Measurements from ENCODE around the gene TSPAN4.

The TSPAN4 gene

DNA sequence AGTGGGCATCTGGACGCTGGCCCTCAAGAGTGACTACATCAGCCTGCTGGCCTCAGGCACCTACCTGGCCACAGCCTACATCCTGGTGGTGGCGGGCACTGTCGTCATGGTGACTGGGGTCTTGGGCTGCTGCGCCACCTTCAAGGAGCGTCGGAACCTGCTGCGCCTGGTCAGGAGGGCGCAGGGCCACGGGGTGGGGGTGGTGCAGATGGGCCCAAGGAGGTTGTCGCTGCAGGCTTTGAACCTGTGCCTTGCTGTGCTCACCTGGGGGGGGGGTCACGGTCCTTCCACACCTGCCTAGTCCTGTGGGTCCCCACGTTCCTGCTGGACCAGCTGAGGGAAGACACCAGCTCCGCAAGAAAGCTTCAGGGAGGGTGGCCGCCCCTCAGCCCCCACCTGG is 6.4 kb upstream of the TSPAN4 start:
- TF ChIP-seq, protein P1, sequence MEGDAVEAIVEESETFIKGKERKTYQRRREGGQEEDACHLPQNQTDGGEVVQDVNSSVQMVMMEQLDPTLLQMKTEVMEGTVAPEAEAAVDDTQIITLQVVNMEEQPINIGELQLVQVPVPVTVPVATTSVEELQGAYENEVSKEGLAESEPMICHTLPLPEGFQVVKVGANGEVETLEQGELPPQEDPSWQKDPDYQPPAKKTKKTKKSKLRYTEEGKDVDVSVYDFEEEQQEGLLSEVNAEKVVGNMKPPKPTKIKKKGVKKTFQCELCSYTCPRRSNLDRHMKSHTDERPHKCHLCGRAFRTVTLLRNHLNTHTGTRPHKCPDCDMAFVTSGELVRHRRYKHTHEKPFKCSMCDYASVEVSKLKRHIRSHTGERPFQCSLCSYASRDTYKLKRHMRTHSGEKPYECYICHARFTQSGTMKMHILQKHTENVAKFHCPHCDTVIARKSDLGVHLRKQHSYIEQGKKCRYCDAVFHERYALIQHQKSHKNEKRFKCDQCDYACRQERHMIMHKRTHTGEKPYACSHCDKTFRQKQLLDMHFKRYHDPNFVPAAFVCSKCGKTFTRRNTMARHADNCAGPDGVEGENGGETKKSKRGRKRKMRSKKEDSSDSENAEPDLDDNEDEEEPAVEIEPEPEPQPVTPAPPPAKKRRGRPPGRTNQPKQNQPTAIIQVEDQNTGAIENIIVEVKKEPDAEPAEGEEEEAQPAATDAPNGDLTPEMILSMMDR (IDR thresholded peaks at IDR 0.05; ENCODE audit: insufficient read depth, low read length, missing control alignments) = no peak
- no peak for DNase-seq (ENCODE audit: low read depth, low spot score)
- no peak overlapping the region for H3K4me3 ChIP-seq (ENCODE audit: low read depth, low read length)
- ChIA-PET CTCF (no interaction called here), POLR2A (interaction anchor here (1.2 to 8.7 kb wide), 2 partner anchors 9 to 17 kb away, joined by 6 to 109 read pairs; partner anchors contain the start of genes PNPLA2, POLR2L and TSPAN4)

DNA sequence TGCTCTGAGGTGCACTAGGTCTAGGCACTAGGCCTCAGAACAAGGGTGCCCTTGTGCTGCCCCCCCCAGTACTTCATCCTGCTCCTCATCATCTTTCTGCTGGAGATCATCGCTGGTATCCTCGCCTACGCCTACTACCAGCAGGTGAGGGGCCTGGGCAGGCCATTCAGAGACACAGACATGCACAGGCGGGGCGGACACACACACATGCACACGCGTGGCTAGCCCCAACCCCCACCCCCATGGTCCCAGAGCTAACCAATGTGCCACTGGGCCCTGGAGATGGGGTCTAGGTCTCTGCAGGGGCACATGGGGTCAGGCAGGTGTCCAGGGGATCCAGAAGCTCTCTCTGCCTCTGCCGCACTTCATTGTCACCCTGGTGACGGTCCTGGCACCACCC is 6.0 kb upstream of the TSPAN4 start:
- no peak for DNase-seq (ENCODE audit: low read depth, low spot score)

DNA sequence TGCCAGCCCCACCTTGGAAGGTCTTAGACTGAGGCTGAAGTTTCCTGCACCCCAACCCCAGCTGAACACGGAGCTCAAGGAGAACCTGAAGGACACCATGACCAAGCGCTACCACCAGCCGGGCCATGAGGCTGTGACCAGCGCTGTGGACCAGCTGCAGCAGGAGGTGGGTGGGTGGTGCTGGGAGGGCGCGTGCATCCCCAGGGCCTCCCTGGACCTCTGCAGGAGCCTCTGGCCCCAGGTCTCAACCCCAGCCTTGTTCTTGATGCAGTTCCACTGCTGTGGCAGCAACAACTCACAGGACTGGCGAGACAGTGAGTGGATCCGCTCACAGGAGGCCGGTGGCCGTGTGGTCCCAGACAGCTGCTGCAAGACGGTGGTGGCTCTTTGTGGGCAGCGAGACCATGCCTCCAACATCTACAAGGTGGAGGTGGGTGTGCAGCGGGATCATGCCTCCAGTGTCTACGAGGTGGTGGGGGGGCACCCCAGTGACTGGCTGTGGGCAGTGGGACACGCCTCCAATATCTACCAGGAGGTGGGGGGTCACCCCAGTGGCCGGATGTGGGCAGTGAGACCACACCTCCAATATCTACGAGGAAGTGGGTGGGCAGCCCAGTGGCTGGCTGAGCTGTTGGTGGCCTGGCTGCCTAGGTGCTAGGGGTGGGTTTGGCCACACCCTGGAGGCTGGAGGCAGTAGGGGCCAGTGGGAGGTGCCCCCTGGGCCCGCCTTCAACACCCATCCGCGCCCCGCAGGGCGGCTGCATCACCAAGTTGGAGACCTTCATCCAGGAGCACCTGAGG is 5.3 kb upstream of the TSPAN4 start:
- TF ChIP-seq, protein P1 (IDR thresholded peaks at IDR 0.05; ENCODE audit: insufficient read depth, low read length, missing control alignments) = no peak
- no peak overlapping the region for H3K4me3 ChIP-seq (ENCODE audit: low read depth, low read length)
- DNase-seq (ENCODE audit: low read depth, low spot score) = no peak
- ChIA-PET POLR2A (interaction anchor here (1.2 kb wide), 1 partner anchor 18 kb away, joined by 6 read pairs; the partner anchor contains the start of gene PNPLA2), CTCF (no interaction called here)

More for the DNA sequence above, 6.0 kb upstream of the TSPAN4 start:
- no peak overlapping the region for H3K4me3 ChIP-seq (ENCODE audit: low read depth, low read length)
- POLR2A ChIA-PET = interaction anchor here (1.2 kb wide), 1 partner anchor 18 kb away, joined by 6 read pairs; the partner anchor contains the start of gene PNPLA2
- CTCF ChIA-PET = no interaction called here
- TF ChIP-seq, protein P1 (IDR thresholded peaks at IDR 0.05; ENCODE audit: insufficient read depth, low read length, missing control alignments) = no peak

DNA sequence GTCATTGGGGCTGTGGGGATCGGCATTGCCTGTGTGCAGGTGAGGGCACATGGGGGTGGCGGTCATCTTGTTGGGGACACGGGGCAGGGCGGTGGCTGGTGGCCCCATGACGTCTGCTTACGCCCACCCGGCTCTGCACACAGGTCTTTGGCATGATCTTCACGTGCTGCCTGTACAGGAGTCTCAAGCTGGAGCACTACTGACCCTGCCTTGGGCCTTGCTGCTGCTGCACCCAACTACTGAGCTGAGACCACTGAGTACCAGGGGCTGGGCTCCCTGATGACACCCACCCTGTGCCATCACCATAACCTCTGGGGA is 4.7 kb upstream of the TSPAN4 start:
- POLR2A ChIA-PET = interaction anchor here (0.7 kb wide), 1 partner anchor 19 kb away, joined by 4 read pairs; the partner anchor contains the start of gene PNPLA2
- no peak overlapping the region for H3K4me3 ChIP-seq (ENCODE audit: low read depth, low read length)
- CTCF ChIA-PET = interaction anchor here (0.9 kb wide), 1 partner anchor 26 kb away, joined by 3 read pairs; no protein-coding TSS in a partner anchor
- TF ChIP-seq, protein P1 (IDR thresholded peaks at IDR 0.05; ENCODE audit: insufficient read depth, low read length, missing control alignments) = no peak
- no peak for DNase-seq (ENCODE audit: low read depth, low spot score)

DNA sequence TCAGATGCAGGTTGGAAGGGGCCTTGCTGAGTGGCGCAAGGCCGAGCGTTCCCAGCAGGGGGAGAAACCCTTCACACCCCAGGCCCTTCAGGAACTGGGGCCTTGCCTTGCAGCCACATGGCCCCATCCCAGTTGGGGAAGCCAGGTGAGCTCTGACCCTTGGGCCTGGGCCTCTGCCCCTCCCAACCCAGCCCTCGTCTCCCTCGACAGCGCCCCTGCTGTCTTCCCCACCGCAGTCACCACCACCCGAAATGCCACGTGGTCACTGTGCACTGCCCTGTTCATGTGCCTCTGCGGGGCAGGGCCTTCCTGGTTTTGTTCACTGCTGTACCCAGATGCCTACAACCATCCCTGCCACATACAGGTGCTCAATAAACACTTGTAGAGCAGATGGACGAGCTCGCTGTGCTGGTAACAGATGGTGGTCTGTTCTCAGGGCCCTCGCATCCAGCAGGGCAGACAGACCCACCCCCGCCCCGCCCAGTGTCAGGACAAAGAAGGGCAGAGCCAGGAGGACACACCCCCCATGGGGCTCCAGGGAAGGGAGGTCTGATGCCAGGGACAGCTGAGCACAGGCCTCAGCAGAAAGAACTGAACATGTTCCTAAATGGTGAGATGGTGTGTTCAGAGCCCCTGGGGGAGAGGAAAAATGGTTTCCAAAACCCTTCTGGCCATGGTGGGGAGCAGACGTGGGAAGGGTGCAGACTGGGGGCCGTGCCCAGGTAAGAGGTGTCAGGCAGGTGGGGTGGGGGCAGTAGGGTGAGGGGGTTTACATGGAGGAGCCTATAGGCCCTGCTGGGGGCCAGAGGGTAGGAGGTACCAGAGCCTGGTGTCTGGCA is 4.0 kb upstream of the TSPAN4 start:
- ChIA-PET POLR2A (interaction anchor here (0.7 to 2.9 kb wide), 2 partner anchors 19 to 20 kb away, joined by 4 to 12 read pairs; partner anchors contain the start of gene PNPLA2), CTCF (interaction anchor here (0.9 kb wide), 1 partner anchor 27 kb away, joined by 3 read pairs; no protein-coding TSS in a partner anchor)
- TF ChIP-seq, protein P1 (IDR thresholded peaks at IDR 0.05; ENCODE audit: insufficient read depth, low read length, missing control alignments) = peak; percentile 42
- no peak overlapping the region; the same call in 1 of the 2 replicates for H3K4me3 ChIP-seq (ENCODE audit: low read depth, low read length)
- DNase-seq (ENCODE audit: low read depth, low spot score) = no peak

Measured in AG04449 (cell line).